ENCODE measurements around the gene FAM131B. TPM values are rescaled to one million over a fixed set of nuclear protein-coding genes. Genes with fewer than 3 reads are reported as not detected.

Gene FAM131B
- total and polyA plus RNA-seq, 2 of the 8 experiments (the other 6 are each of a cell fraction or from before 2014, with no cell fraction given), result 23.1 to 38.2 TPM

- TF ChIP-seq ATF2 (IDR thresholded peaks at IDR 0.05; ENCODE audit: low read length) (peak; percentile 73; the same call in 1 of the 2 replicates), ZNF274 (IDR thresholded peaks at IDR 0.05; ENCODE audit: borderline replicate concordance, extremely low read depth, low read length) (no peak), ASH2L (IDR thresholded peaks at IDR 0.05; ENCODE audit: low read length) (peak; percentile 78), SIRT6 (IDR thresholded peaks at IDR 0.05; ENCODE audit: low read length) (no peak), CREB1 (IDR thresholded peaks at IDR 0.05) (peak; percentile 53), POLR2A (IDR thresholded peaks at IDR 0.05; ENCODE audit: control extremely low read depth in 1 of 2, low read depth in 2 of 2, low read length in 2 of 2) (peak in 1 of 2 experiments; percentile 84; a peak in 2 of 3 replicates), EP300 (IDR thresholded peaks at IDR 0.05; ENCODE audit: borderline replicate concordance in 1 of 2, low read depth in 2 of 2, low read length in 2 of 2) (peak in 1 of 2 experiments; percentile 59; a peak in 1 of 3 replicates), CHD2 (IDR thresholded peaks at IDR 0.05; ENCODE audit: low read length) (peak; percentile 24; the same call in 1 of the 2 replicates), PHF8 (conservative IDR thresholded peaks at IDR 0.05; ENCODE audit: low read depth, low read length) (peak; percentile 81), KDM4A (IDR thresholded peaks at IDR 0.05; ENCODE audit: low read depth, low read length, severe bottlenecking) (peak; percentile 74), RXRA (IDR thresholded peaks at IDR 0.05; ENCODE audit: insufficient read depth, low read depth, low read length) (0 out of 2 replicates have a peak, but pooled peaks have one; percentile 32), SP1 (IDR thresholded peaks at IDR 0.05; ENCODE audit: low read depth, low read length) (0 out of 2 replicates have a peak, but pooled peaks have one; percentile 12), E2F6 (IDR thresholded peaks at IDR 0.05) (no peak), SUZ12 (IDR thresholded peaks at IDR 0.05; ENCODE audit: low read length) (no peak), TBP (IDR thresholded peaks at IDR 0.05; ENCODE audit: low read depth, low read length) (peak; percentile 64; the same call in 1 of the 2 replicates), POLR2AphosphoS5 (IDR thresholded peaks at IDR 0.05; ENCODE audit: low read depth, low read length) (peak; percentile 39; the same call in 1 of the 2 replicates)
These were observed 18.3 kb upstream of the FAM131B start, which contains the start of gene ZYX (continued) for GRCh38 chr7:143380646-143381426.
